HEK293T (cell line): Measurements from ENCODE around the gene SOST.

Source experiments
- CTCF ChIA-PET: fragments of 350-600 bp; formaldehyde crosslinking; extraction: SDS; loops from one replicate; lab custom pipeline; 2021; ENCODE audit warnings: antibody characterized with exemption, inconsistent platforms; lab: Yijun Ruan, JAX
- POLR2A ChIA-PET: fragments of 350-600 bp; formaldehyde crosslinking; extraction: SDS; loops from one replicate; lab custom pipeline; 2020; ENCODE audit warnings: antibody characterized with exemption, inconsistent platforms; lab: Yijun Ruan, JAX
- DNase-seq: peaks from one replicate; pipeline ENCODE4 v3.0.0; 2012; ENCODE audit warnings: mixed read lengths; ENCODE audit errors: extremely low spot score
- ARNT ChIP-seq: fragments of 450-650 bp; IDR thresholded peaks from 2 replicates; pipeline ENCODE4 v1.6.1; 2017; ENCODE audit warnings: mild to moderate bottlenecking
- BHLHE40 ChIP-seq: fragments of 450-650 bp; IDR thresholded peaks from 2 replicates; pipeline ENCODE4 v1.6.1; 2016; ENCODE audit warnings: mild to moderate bottlenecking, moderate library complexity, borderline replicate concordance
- CTBP1 ChIP-seq: fragments of 450-650 bp; IDR thresholded peaks from 2 replicates; pipeline ENCODE4 v1.6.1; 2016; ENCODE audit warnings: borderline replicate concordance
- ELF4 ChIP-seq: fragments of 450-650 bp; IDR thresholded peaks from 2 replicates; pipeline ENCODE4 v1.6.1; 2017; ENCODE audit warnings: antibody characterized with exemption
- FOXA1 ChIP-seq: fragments of 450-650 bp; IDR thresholded peaks from 2 replicates; pipeline ENCODE4 v1.6.1; 2016; ENCODE audit warnings: mild to moderate bottlenecking
- FOXK2 ChIP-seq: fragments of 450-650 bp; IDR thresholded peaks from 2 replicates; pipeline ENCODE4 v1.6.1; 2016; ENCODE audit warnings: mild to moderate bottlenecking
- FOXM1 ChIP-seq: fragments of 450-650 bp; IDR thresholded peaks from 2 replicates; pipeline ENCODE4 v1.6.1; 2017; ENCODE audit warnings: mild to moderate bottlenecking, borderline replicate concordance
- HDGF ChIP-seq: fragments of 450-650 bp; IDR thresholded peaks from 2 replicates; pipeline ENCODE4 v1.6.1; 2017; ENCODE audit warnings: antibody characterized with exemption, borderline replicate concordance
- L3MBTL2 ChIP-seq: fragments of 450-650 bp; conservative IDR thresholded peaks from 2 replicates; pipeline ENCODE4 v1.6.1; 2016; ENCODE audit warnings: mild to moderate bottlenecking
- LEF1 ChIP-seq: fragments of 450-650 bp; IDR thresholded peaks from 2 replicates; pipeline ENCODE4 v1.6.1; 2017; ENCODE audit warnings: mild to moderate bottlenecking, borderline replicate concordance
- NFRKB ChIP-seq: fragments of 450-650 bp; IDR thresholded peaks from 2 replicates; pipeline ENCODE4 v1.6.1; 2016; ENCODE audit warnings: mild to moderate bottlenecking, moderate library complexity
- PKNOX1 ChIP-seq: fragments of 450-650 bp; IDR thresholded peaks from 2 replicates; pipeline ENCODE4 v1.6.1; 2016
- SP1 ChIP-seq: fragments of 450-650 bp; IDR thresholded peaks from 2 replicates; pipeline ENCODE4 v1.6.1; 2017
- SUZ12 ChIP-seq: fragments of 450-650 bp; IDR thresholded peaks from 2 replicates; pipeline ENCODE4 v1.6.1; 2016; ENCODE audit warnings: mild to moderate bottlenecking
- TARDBP ChIP-seq: fragments of 450-650 bp; IDR thresholded peaks from 2 replicates; pipeline ENCODE4 v1.6.1; 2016
- ZNF384 ChIP-seq: fragments of 450-650 bp; IDR thresholded peaks from 2 replicates; pipeline ENCODE4 v1.6.1; 2016

SOST gene

GRCh38 chr17:43767053-43767712 lies 8.6 kb upstream of the SOST start:
- ChIA-PET POLR2A (interaction anchor here (1.3 kb wide), 1 partner anchor 12 kb away, joined by 6 read pairs; the partner anchor contains the start of gene DUSP3), CTCF (interaction anchor here (0.5 to 3.3 kb wide), 11 partner anchors 9 to 242 kb away, joined by 3 to 23 read pairs (median 3); partner anchors contain the start of gene CD300LG)
- TF ChIP-seq TARDBP = no peak
- no peak for TF ChIP-seq FOXA1
- TF ChIP-seq SP1 = no peak
- no peak for TF ChIP-seq PKNOX1
- no peak for TF ChIP-seq CTBP1
- no peak for TF ChIP-seq FOXK2
- no peak for TF ChIP-seq HDGF
- TF ChIP-seq ZNF384 = no peak
- TF ChIP-seq SUZ12 = no peak
- TF ChIP-seq ARNT = no peak
- no peak for TF ChIP-seq NFRKB
- no peak for TF ChIP-seq ELF4
- TF ChIP-seq BHLHE40 = no peak
- no peak for DNase-seq

- TF ChIP-seq PKNOX1 (no peak), LEF1 (no peak), ZNF384 (no peak), NFRKB (no peak), CTBP1 (no peak), SP1 (no peak), FOXA1 (no peak), ELF4 (no peak), HDGF (no peak), FOXK2 (no peak), FOXM1 (no peak), ARNT (no peak), L3MBTL2 (no peak), BHLHE40 (no peak), SUZ12 (no peak), TARDBP (no peak)
- ChIA-PET CTCF (interaction anchor here (0.5 to 3.3 kb wide), 20 partner anchors 8 to 242 kb away, joined by 3 to 23 read pairs (median 3); partner anchors contain the start of gene CD300LG), POLR2A (interaction anchor here (1.3 kb wide), 1 partner anchor 12 kb away, joined by 6 read pairs; the partner anchor contains the start of gene DUSP3)
- DNase-seq = peak; percentile 72
Measured at GRCh38 chr17:43766413-43767052, 7.9 kb upstream of the SOST start.

GRCh38 chr17:43760254-43760852 lies 1.8 kb upstream of the SOST start:
- TF ChIP-seq TARDBP (no peak), CTBP1 (peak; percentile 66; the same call in 1 of the 2 replicates), ARNT (peak; percentile 15; the same call in 1 of the 2 replicates), FOXM1 (no peak)
- ChIA-PET POLR2A (interaction anchor here (0.6 kb wide), 1 partner anchor 233 kb away, joined by 4 read pairs; no protein-coding TSS in a partner anchor), CTCF (interaction anchor here (0.6 to 7.1 kb wide), 12 partner anchors 14 to 357 kb away, joined by 3 to 118 read pairs (median 4); no protein-coding TSS in a partner anchor)
- DNase-seq = peak; percentile 90

- DNase-seq = no peak
- ChIA-PET POLR2A (no interaction called here), CTCF (interaction anchor here (0.8 to 7.1 kb wide), 10 partner anchors 14 to 184 kb away, joined by 3 to 118 read pairs (median 5); no protein-coding TSS in a partner anchor)
- TF ChIP-seq SUZ12 = no peak
- TF ChIP-seq LEF1 = no peak
- TF ChIP-seq BHLHE40 = no peak
- no peak for TF ChIP-seq FOXA1
- TF ChIP-seq HDGF = no peak
- TF ChIP-seq ARNT = no peak
- TF ChIP-seq NFRKB = no peak
- no peak for TF ChIP-seq PKNOX1
- no peak for TF ChIP-seq FOXK2
- no peak for TF ChIP-seq TARDBP
- no peak for TF ChIP-seq FOXM1
- no peak for TF ChIP-seq ZNF384
- no peak for TF ChIP-seq L3MBTL2
Measured at GRCh38 chr17:43759836-43760235, 1.2 kb upstream of the SOST start.

- no peak for DNase-seq
- CTCF ChIA-PET = interaction anchor here (0.5 to 7.1 kb wide), 4 partner anchors 59 to 1170 kb away, joined by 3 to 118 read pairs (median 19); no protein-coding TSS in a partner anchor
- POLR2A ChIA-PET = interaction anchor here (0.8 kb wide), 2 partner anchors 44 to 45 kb away, joined by 3 to 5 read pairs; no protein-coding TSS in a partner anchor
- no peak for TF ChIP-seq BHLHE40
- TF ChIP-seq FOXM1 = no peak
- TF ChIP-seq ELF4 = no peak
- no peak for TF ChIP-seq HDGF
- TF ChIP-seq SUZ12 = no peak
- TF ChIP-seq CTBP1 = no peak
- no peak for TF ChIP-seq ZNF384
- no peak for TF ChIP-seq PKNOX1
- TF ChIP-seq FOXK2 = no peak
- TF ChIP-seq FOXA1 = no peak
- no peak for TF ChIP-seq NFRKB
- TF ChIP-seq SP1 = no peak
- TF ChIP-seq ARNT = no peak
- TF ChIP-seq LEF1 = no peak
- TF ChIP-seq TARDBP = no peak
- no peak for TF ChIP-seq L3MBTL2
Measured at GRCh38 chr17:43758086-43758485, 505 bp downstream of the SOST start.
